GM10266 (cell line): Measurements from ENCODE around the gene REST.
"Not testable (repeated sequence)": the region's sequence is repeated elsewhere in the genome, so short reads cannot be mapped to it uniquely, and the experiment has no call there.

Experiments
- DNase-seq: peaks from one replicate; pipeline ENCODE4 v3.0.0; 2012; ENCODE audit errors: extremely low spot score
- TF ChIP-seq, protein P1 (sequence below): IDR thresholded peaks from 2 replicates; pipeline ENCODE4 v1.5.1; 2012; ENCODE audit warnings: mild to moderate bottlenecking, low read depth; ENCODE audit not compliant: control insufficient read depth, insufficient read depth; ENCODE audit errors: missing control alignments

The REST gene

GRCh38 chr4:56874166-56874565 lies 33.5 kb upstream of the REST start:
- DNase-seq: no peak
- TF ChIP-seq, protein P1, sequence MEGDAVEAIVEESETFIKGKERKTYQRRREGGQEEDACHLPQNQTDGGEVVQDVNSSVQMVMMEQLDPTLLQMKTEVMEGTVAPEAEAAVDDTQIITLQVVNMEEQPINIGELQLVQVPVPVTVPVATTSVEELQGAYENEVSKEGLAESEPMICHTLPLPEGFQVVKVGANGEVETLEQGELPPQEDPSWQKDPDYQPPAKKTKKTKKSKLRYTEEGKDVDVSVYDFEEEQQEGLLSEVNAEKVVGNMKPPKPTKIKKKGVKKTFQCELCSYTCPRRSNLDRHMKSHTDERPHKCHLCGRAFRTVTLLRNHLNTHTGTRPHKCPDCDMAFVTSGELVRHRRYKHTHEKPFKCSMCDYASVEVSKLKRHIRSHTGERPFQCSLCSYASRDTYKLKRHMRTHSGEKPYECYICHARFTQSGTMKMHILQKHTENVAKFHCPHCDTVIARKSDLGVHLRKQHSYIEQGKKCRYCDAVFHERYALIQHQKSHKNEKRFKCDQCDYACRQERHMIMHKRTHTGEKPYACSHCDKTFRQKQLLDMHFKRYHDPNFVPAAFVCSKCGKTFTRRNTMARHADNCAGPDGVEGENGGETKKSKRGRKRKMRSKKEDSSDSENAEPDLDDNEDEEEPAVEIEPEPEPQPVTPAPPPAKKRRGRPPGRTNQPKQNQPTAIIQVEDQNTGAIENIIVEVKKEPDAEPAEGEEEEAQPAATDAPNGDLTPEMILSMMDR: no peak

- DNase-seq: no peak
- TF ChIP-seq, protein P1: no peak
Observed at GRCh38 chr4:56874923-56875322, 32.8 kb upstream of the REST start.

DNA sequence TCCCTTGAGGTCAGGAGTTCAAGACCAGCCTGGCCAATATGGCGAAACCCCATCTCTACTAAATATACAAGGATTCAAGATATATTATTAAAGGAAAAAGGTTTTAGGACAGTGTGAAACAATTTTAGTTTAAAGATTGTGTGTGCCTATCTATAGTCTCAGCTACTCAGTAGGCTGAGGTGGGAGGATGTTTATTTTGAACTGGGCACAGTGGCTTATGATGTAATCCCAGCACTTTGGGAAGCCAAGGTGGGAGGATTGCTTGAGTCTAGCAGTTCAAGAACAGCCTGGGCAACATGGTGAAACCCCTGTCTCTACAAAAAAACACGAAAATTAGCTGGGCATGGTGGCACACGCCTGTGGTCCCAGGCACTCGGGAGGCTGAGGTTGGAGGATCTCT lies 31.4 kb upstream of the REST start:
- TF ChIP-seq, protein P1: no peak
- DNase-seq: no peak

DNA sequence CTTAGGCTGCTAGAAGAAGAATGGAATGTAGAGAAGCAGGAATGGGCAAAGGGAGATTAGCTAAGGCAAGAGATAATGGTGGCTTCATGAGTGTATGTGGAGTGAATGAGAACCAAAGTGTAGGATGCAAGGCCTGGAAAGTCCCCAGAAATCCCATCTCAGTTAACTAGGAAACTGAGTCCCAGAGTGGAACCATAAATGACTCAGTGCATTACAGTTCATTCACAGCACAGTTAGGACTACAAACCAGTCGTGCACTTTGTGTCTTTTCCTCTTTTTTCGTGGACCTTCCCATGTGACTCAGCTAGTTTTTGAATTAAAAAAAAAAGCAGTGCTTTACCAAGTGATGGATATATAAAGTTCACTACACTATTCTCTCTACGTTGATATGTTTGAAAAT lies 27.7 kb upstream of the REST start:
- no peak for DNase-seq
- TF ChIP-seq, protein P1: no peak

GRCh38 chr4:56880572-56880971 lies 27.1 kb upstream of the REST start:
- TF ChIP-seq, protein P1: no peak
- DNase-seq: no peak

GRCh38 chr4:56884511-56884910 lies 23.2 kb upstream of the REST start:
- not testable (repeated sequence) for DNase-seq

DNA sequence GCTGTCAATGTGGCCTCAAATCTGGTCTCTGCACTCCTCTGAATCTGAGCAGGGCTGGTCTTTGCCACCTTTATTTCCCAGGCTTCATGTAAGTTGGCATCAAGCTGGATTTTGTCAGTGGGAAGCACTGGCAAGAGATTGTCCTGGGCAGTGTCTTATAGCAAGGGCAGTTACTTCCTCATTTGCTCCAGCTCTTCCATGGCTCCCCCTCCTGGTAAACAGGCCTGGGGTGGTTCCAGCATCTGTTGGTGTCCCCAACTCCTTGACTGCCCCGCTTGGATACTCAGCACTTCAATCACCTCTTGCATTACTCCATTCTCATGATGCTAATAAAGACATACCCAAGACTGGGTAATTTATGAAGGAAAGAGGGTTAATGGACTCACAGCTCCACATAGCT lies 15.0 kb upstream of the REST start:
- no peak for DNase-seq
- TF ChIP-seq, protein P1: no peak

DNA sequence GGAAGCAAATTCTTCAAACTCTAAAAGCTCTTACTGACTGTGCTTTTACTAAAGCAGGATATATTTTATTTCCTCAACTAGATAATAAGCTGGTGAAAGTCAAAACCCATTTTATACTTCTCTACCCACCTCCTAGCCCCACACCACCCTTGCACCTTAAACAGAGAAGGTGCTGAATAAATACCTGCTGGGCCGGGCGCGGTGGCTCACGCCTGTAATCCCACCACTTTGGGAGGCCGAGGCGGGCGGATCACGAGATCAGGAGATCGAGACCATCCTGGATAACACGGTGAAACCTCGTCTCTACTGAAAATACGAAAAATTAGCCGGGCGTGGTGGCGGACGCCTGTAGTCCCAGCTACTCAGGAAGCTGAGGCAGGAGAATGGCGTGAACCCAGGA lies 9.9 kb upstream of the REST start:
- DNase-seq: not testable (repeated sequence)

- not testable (repeated sequence) for DNase-seq
Observed at GRCh38 chr4:56900186-56900585, 7.5 kb upstream of the REST start.
